CD4-positive, alpha-beta T cell (primary cell): ENCODE measurements around the gene SCGB1C1. TPM values are rescaled to one million over a fixed set of nuclear protein-coding genes. Genes with fewer than 3 reads are reported as not detected.
A peak's percentile ranks its signal among the peaks of the same experiment; 100 is the strongest.

Experiments
- ATAC-seq: fragments of 200-7000 bp; cut with Tn5 transposase; one replicate; pipeline ENCODE4 v1.10.0; 2022; ENCODE audit warnings: mild to moderate bottlenecking; ENCODE audit not compliant: poor library complexity
- CTCF ChIA-PET: fragments of 350-600 bp; sonication (Branson Sonifier 250); formaldehyde crosslinking; loops from one replicate; lab custom pipeline; 2021; ENCODE audit warnings: antibody characterized with exemption, inconsistent platforms; lab: Charles Lee
- POLR2A ChIA-PET: fragments of 350-600 bp; sonication (Branson Sonifier 250); formaldehyde crosslinking; loops from one replicate; lab custom pipeline; 2021; ENCODE audit warnings: antibody characterized with exemption, inconsistent platforms; lab: Charles Lee
- DNase-seq, 14 experiments: peaks; one replicate each; pipeline ENCODE4 v3.0.0-alpha.2; 2013 to 2020; ENCODE audit warnings: mixed read lengths in 2 of 14
- H3K27ac ChIP-seq, 2 donors: one replicate each; pipeline versions ENCODE4 v1.5.1 to v1.7.0; 2013; ENCODE audit warnings: low read length in 2 of 2, low read depth in 1 of 2, mild to moderate bottlenecking in 1 of 2
- H3K27me3 ChIP-seq, 2 experiments: 1 replicate in 1 of 2; 2 replicates in 1 of 2; pipeline versions ENCODE4 v1.6.1 to v1.7.0; 2013; ENCODE audit warnings: low read length in 2 of 2, control low read depth in 1 of 2, mild to moderate bottlenecking in 1 of 2, moderate library complexity in 1 of 2; ENCODE audit not compliant: insufficient read depth in 2 of 2, control insufficient read depth in 1 of 2
- H3K36me3 ChIP-seq: one replicate; pipeline ENCODE4 v1.6.1; 2013; ENCODE audit warnings: low read length, control low read depth; ENCODE audit not compliant: insufficient read depth
- H3K4me1 ChIP-seq: one replicate; pipeline ENCODE4 v1.6.1; 2013; ENCODE audit warnings: low read length, control low read depth; ENCODE audit not compliant: insufficient read depth
- H3K4me3 ChIP-seq: one replicate; pipeline ENCODE4 v1.5.1; 2013; ENCODE audit warnings: mild to moderate bottlenecking, low read length, moderate library complexity
- H3K9me3 ChIP-seq, 2 experiments: 1 replicate in 1 of 2; 2 replicates in 1 of 2; pipeline versions ENCODE4 v1.6.1 to v1.7.0; 2013; ENCODE audit warnings: low read length in 2 of 2, mild to moderate bottlenecking in 2 of 2, control low read depth in 1 of 2, moderate library complexity in 1 of 2; ENCODE audit not compliant: control insufficient read depth in 1 of 2, insufficient read depth in 1 of 2
- H3K27ac Mint-ChIP-seq: one replicate; pipeline ENCODE4 v1.8.0; 2020; ENCODE audit warnings: mixed read lengths
- H3K27me3 Mint-ChIP-seq: one replicate; pipeline ENCODE4 v1.8.0; 2021; ENCODE audit warnings: mixed read lengths
- H3K36me3 Mint-ChIP-seq: one replicate; pipeline ENCODE4 v1.8.0; 2021; ENCODE audit warnings: low read depth, mixed read lengths
- H3K4me1 Mint-ChIP-seq: one replicate; pipeline ENCODE4 v1.8.0; 2021; ENCODE audit warnings: low read depth, mixed read lengths
- H3K4me3 Mint-ChIP-seq: one replicate; pipeline ENCODE4 v1.8.0; 2020; ENCODE audit warnings: mild to moderate bottlenecking, mixed read lengths
- H3K9me3 Mint-ChIP-seq: one replicate; pipeline ENCODE4 v1.8.0; 2020; ENCODE audit warnings: mixed read lengths
- intact Hi-C, 2 experiments: fragments of 100-400 bp; cut with DNase I in 1 of 2; cut with micrococcal nuclease in 1 of 2; formaldehyde crosslinking; loops; one replicate each; pipeline versions ENCODE4 v1.15.1 to v1.9.0; 2023 to 2025; cut with DNase I, micrococcal nuclease
- total RNA-seq, 174 experiments: library from RNA in 2 of 174; stranded (reverse) in 2 of 174; gene quantifications; one replicate each; pipeline ENCODE4 v1.2.3 and lab custom pipeline; 2021 to 2026
- TF ChIP-seq, protein P1 (sequence below): fragments of 200-600 bp; IDR thresholded peaks from one replicate; pipeline ENCODE4 v1.8.0; 2022; ENCODE audit warnings: antibody characterized with exemption, mild to moderate bottlenecking

SCGB1C1 gene
- total RNA-seq, 2 experiments from 2014 or later = not detected

GRCh38 chr11:206002-206384, 13.1 kb downstream of the SCGB1C1 start:
- TF ChIP-seq, protein P1, sequence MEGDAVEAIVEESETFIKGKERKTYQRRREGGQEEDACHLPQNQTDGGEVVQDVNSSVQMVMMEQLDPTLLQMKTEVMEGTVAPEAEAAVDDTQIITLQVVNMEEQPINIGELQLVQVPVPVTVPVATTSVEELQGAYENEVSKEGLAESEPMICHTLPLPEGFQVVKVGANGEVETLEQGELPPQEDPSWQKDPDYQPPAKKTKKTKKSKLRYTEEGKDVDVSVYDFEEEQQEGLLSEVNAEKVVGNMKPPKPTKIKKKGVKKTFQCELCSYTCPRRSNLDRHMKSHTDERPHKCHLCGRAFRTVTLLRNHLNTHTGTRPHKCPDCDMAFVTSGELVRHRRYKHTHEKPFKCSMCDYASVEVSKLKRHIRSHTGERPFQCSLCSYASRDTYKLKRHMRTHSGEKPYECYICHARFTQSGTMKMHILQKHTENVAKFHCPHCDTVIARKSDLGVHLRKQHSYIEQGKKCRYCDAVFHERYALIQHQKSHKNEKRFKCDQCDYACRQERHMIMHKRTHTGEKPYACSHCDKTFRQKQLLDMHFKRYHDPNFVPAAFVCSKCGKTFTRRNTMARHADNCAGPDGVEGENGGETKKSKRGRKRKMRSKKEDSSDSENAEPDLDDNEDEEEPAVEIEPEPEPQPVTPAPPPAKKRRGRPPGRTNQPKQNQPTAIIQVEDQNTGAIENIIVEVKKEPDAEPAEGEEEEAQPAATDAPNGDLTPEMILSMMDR = no peak
- intact Hi-C loops = loop anchor here in 1 of 2 experiments (5.0 kb wide), 6 partner anchors 46 to 301 kb away; partner anchors contain the start of genes IFITM1, PTDSS2 and RNH1
- Histone ChIP-seq H3K4me1 (peaks cover 85% of the 10 kb centered on the region), H3K36me3 (peaks cover 44% of the 10 kb centered on the region), H3K4me3 (peak overlapping the region; percentile 69), H3K9me3 (no peaks in the 10 kb centered on the region), H3K27me3 (no peaks in the 10 kb centered on the region), H3K27ac (no peak overlapping the region)
- H3K36me3 Mint-ChIP-seq = peaks cover 92% of the 10 kb centered on the region
- peak overlapping the region; percentile 99 for H3K27ac Mint-ChIP-seq
- ATAC-seq (no peak), DNase-seq (no peak)
- POLR2A ChIA-PET = interaction anchor here (0.7 to 3.4 kb wide), 16 partner anchors 11 to 331 kb away, joined by 3 to 55 read pairs (median 18); partner anchors contain the start of genes HRAS, LRRC56, PTDSS2 and RNH1
- H3K27me3 Mint-ChIP-seq = no peaks in the 10 kb centered on the region
- H3K4me1 Mint-ChIP-seq = peaks cover 72% of the 10 kb centered on the region
- H3K9me3 Mint-ChIP-seq = no peaks in the 10 kb centered on the region
- CTCF ChIA-PET = interaction anchor here (2.1 kb wide), 1 partner anchor 242 kb away, joined by 7 read pairs; no protein-coding TSS in a partner anchor
- peak overlapping the region; percentile 95 for H3K4me3 Mint-ChIP-seq

DNA sequence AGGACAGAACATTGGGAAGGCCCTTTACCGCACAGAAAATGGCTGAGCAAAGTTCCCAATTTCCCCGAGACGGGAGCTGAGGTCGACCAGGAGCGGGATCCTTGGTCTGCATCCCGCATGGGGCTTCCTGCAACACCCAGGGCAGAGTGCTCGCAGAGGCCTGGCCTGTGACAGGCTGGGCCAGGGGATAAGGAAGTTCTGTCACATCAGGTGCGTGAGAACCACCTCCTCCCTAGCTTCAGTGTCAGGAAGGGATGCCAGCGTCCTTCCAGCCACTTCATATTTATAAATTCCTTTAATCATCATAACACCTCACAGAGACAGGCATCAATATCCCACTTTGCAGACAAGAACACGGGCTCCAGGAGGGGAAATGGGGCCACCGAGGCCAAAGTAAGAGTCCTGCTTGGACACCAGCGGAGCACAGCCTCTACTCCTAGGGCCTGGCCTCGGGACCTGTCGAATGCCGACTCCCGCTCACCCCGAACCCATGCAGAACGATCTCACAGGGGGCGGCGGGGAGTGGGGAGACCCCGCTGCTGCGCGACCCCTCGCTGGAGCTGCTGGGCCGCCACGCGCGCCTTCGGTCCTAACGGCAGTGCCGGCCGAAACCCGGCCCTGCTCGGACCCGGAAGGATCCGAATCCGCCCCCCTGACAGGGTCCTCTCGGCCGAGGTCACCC, 13.8 kb downstream of the SCGB1C1 start:
- POLR2A ChIA-PET = interaction anchor here (0.6 to 3.7 kb wide), 49 partner anchors 9 to 614 kb away, joined by 3 to 79 read pairs (median 6); partner anchors contain the start of genes DEAF1, HRAS, LRRC56 and PGGHG
- DNase-seq (peak in 6 of 14 experiments; percentile 15 to 62 (median 40)), ATAC-seq (no peak)
- H3K9me3 ChIP-seq = no peaks in the 10 kb centered on the region
- H3K27ac Mint-ChIP-seq = peak overlapping the region; percentile 99
- H3K27ac ChIP-seq = peak overlapping the region; percentile 62 to 93
- peaks cover 68% of the 10 kb centered on the region for H3K4me1 Mint-ChIP-seq
- H3K36me3 Mint-ChIP-seq = peaks cover 94% of the 10 kb centered on the region
- CTCF ChIA-PET = interaction anchor here (0.7 to 2.1 kb wide), 4 partner anchors 44 to 244 kb away, joined by 3 to 7 read pairs (median 4); no protein-coding TSS in a partner anchor
- peaks cover 83% of the 10 kb centered on the region for H3K4me1 ChIP-seq
- intact Hi-C loops = loop anchor here (1.0 to 5.0 kb wide), 9 partner anchors 30 to 301 kb away; partner anchors contain the start of genes PSMD13 (in 2 of the 2), PTDSS2 (in 2 of the 2), SIRT3 (in 2 of the 2) and IFITM1 (in 1 of the 2)
- no peaks in the 10 kb centered on the region for H3K27me3 Mint-ChIP-seq
- peak overlapping the region; percentile 95 for H3K4me3 Mint-ChIP-seq
- no peaks in the 10 kb centered on the region for H3K27me3 ChIP-seq
- TF ChIP-seq, protein P1 = no peak
- H3K9me3 Mint-ChIP-seq = no peaks in the 10 kb centered on the region
- H3K36me3 ChIP-seq = peaks cover 49% of the 10 kb centered on the region
- H3K4me3 ChIP-seq = peak overlapping the region; percentile 69

DNA sequence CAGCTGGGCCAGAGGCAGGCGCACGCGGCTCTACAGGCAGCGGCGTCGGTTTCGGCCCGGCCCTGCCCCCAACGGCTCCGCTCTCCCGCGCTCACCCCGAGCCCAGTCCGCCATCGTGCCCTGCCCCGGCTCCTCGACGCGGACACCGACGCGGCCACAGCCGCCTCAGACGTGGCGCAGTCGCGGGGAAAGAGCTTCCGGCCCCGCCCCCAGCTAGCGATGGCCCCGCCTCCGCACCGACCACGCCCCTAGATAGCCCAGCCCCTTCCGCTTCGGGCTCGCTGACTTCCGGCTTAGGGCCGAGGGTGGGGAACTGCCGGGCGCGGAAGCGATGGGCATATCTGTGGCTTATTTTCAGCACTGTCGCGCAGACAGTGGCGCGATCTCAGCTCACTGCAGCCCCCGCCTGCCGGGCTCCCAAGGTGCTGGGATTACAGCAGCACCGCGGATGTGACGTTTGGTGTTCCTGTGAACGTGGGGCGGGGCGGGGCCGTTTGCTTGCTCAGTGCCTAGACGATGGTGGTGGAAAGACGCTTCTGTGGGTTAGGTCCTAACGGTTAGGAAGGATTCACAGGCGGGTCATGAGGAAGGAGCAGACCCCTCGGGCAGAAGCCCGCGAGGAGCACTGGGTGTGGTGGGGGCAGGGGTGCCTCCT, 14.5 kb downstream of the SCGB1C1 start, which contains the start of the genes BET1L and RIC8A:
BET1L (minus strand) TSS at position 192 of the 655 bp plus-strand sequence; CDS start at position 114, 78 bp downstream.
RIC8A (plus strand) TSS at position 501 of the 655 bp plus-strand sequence. CDS start 1,147 bp downstream, outside the sequence.
- Mint-ChIP-seq H3K27me3 (no peaks in the 10 kb centered on the region), H3K27ac (peak within 1 kb of the TSS; percentile 99), H3K4me3 (peak within 1 kb of the TSS; percentile 95), H3K4me1 (peaks cover 61% of the 10 kb centered on the region), H3K36me3 (peaks cover 94% of the 10 kb centered on the region), H3K9me3 (no peaks in the 10 kb centered on the region)
- peak; percentile 94 to 100 (median 97) for DNase-seq
- Histone ChIP-seq H3K27ac (peak within 1 kb of the TSS; percentile 93 to 94), H3K36me3 (peaks cover 56% of the 10 kb centered on the region), H3K4me1 (peaks cover 78% of the 10 kb centered on the region), H3K9me3 (no peaks in the 10 kb centered on the region), H3K4me3 (peak within 1 kb of the TSS; percentile 69), H3K27me3 (no peaks in the 10 kb centered on the region)
- POLR2A ChIA-PET = interaction anchor here (0.6 to 3.7 kb wide), 55 partner anchors 9 to 613 kb away, joined by 3 to 79 read pairs (median 6); partner anchors contain the start of genes DEAF1, HRAS, LRRC56 and PGGHG
- TF ChIP-seq, protein P1 = no peak
- ATAC-seq = peak; percentile 76
- CTCF ChIA-PET = interaction anchor here (0.7 to 2.1 kb wide), 4 partner anchors 43 to 243 kb away, joined by 3 to 7 read pairs (median 4); no protein-coding TSS in a partner anchor
- intact Hi-C loops = loop anchor here (1.0 to 5.0 kb wide), 9 partner anchors 29 to 300 kb away; partner anchors contain the start of genes PSMD13 (in 2 of the 2), PTDSS2 (in 2 of the 2), SIRT3 (in 2 of the 2) and IFITM1 (in 1 of the 2)
